GM18526 (cell line): ENCODE results near the gene GIT1.

Source experiments
- POLR2A ChIP-seq: IDR thresholded peaks from 3 replicates; pipeline ENCODE4 v1.6.1; 2011; ENCODE audit not compliant: insufficient read length; ENCODE audit errors: extremely low read depth

The GIT1 gene

DNA sequence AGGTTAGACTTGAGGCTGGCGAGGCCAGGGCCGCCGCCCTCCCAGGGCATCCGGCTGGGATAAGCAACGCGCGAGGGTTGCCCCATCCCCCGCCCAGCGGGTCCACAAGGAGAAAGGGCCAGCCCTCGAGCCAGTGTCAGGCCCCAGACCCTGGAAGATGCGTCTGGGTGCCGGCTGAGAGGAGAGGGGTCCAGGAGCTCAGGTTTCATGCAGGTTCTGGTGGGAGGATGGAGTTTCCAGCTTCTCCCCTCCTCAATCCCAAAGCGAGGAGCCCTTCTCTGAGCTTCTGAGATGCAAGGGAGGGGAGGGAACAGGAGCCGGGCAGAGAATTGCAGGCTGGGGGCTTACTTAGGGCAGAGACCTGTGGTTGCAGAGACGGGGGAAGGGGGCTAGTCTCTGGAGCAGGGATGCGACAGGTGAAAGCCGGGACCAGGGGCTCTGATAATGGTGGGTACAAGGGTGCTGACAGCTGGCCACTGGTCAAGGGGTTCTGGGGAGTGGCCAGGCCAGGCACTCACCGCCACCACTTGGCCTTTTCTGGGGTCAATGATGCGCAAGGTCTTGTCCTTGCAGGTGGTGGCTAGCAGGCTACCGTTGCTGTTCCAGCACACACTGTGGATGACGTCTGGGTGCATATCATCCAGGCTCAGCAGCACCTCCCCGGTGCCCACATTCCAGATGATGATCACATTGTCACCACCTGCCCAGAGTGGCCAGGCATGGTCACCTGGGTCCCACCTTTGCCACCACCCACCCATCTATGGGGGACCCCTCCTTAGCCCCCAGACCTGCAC is 29.0 kb upstream of the GIT1 start:
- TF ChIP-seq POLR2A, result no peak

DNA sequence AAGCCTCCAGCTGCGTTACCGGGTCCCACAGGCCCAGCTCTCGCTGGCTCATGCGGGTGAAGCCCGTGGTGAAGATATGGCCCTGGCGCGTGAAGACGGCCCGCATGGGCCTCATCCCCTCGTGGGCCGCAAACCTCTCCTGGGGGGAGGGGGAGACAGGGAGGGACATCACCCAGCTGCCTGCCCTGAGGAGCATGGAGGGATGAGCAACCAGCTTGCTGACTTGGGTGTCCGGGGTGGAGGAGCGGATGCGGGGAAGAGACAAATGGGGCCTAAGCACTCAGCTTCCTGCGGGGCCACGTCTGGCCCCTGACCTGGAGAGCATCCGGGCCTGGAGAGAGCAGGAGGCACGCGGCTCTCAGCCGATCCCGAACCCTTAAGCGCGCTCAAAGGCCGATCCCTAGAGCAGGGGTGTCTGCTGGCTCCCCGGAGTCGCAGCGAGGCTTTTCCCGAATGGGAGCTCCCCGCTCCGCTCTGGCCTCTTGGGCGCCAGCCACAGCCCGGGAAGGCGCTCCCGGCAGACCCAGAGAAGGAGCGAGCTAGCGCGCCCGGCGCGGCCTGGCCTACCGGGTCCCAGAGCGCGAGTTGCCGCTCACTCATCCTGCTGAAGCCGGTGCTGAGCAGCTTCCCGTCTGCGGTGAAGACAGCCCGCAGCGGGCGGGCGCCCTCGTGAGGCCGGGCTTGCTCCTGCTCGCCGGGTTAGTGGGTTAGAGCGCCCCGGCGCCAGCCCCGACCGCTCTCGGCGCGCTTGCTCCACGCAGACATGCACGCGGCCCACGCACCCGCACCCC is 28.2 kb upstream of the GIT1 start:
- TF ChIP-seq POLR2A, result no peak

- no peak for TF ChIP-seq POLR2A
Observed at GRCh38 chr17:29617125-29617480, 27.7 kb upstream of the GIT1 start.

DNA sequence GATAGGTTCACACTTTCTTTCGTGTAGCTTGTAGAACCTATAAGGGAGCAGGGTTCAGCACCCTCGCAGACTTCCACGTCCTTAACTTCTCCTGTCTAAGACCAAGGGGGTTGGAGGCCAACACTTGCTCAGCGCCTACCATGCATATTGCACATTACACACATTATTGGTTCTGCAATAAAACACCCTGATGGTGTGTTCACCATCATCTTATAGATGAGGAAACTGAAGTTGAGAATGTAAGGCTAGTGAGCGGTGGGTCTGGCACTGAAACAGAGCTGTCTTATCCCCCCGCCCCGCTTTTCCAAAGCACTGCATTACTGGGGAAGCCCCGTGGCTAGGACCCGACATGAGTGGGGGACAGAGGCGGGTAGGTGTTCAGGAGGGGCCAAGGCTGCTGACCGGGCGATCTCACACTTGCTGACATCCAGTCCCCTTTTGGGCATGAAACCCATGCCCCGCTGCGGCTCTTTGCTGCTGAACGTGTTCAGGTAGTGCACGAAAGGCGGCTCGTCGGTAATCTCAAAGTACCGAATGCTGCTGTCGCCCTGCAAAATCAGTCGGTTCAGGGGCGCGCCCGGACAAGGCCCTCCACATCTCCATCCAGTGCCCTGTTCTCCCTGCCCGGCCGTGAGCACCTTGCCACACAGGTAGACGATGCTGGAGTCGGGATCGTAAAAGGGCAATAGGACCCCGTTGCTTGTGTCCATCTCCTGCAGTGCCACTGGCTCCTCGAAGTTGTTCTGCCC is 27.0 kb upstream of the GIT1 start:
- no peak for TF ChIP-seq POLR2A

- no peak for TF ChIP-seq POLR2A
Observed at GRCh38 chr17:29615492-29616299, 26.2 kb upstream of the GIT1 start.

GRCh38 chr17:29615048-29615385 is 25.6 kb upstream of the GIT1 start:
- TF ChIP-seq POLR2A, result no peak

GRCh38 chr17:29614349-29615047 is 25.1 kb upstream of the GIT1 start:
- no peak for TF ChIP-seq POLR2A

DNA sequence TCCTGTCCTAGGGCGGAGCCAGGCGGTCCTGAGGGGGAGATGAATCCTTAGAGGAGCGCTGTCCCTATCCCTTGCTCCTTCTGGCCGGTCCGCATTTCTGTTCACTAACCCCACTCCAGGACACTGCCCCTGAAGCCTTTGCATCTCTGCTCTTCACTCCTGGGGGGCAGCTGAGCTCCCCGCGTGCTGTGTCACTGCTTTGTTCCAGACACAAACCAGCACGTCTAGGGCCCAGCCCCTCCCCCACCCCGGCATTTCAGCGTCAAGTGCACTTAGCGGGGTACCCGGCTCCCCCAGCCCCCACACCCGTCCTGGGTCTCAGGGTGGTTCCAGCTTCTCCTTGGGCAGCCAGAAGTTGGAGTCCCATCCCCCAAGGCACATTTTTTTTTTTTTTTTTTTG is 24.4 kb upstream of the GIT1 start:
- no peak for TF ChIP-seq POLR2A

- TF ChIP-seq POLR2A, result no peak
Observed at GRCh38 chr17:29613352-29613837, 23.9 kb upstream of the GIT1 start.

DNA sequence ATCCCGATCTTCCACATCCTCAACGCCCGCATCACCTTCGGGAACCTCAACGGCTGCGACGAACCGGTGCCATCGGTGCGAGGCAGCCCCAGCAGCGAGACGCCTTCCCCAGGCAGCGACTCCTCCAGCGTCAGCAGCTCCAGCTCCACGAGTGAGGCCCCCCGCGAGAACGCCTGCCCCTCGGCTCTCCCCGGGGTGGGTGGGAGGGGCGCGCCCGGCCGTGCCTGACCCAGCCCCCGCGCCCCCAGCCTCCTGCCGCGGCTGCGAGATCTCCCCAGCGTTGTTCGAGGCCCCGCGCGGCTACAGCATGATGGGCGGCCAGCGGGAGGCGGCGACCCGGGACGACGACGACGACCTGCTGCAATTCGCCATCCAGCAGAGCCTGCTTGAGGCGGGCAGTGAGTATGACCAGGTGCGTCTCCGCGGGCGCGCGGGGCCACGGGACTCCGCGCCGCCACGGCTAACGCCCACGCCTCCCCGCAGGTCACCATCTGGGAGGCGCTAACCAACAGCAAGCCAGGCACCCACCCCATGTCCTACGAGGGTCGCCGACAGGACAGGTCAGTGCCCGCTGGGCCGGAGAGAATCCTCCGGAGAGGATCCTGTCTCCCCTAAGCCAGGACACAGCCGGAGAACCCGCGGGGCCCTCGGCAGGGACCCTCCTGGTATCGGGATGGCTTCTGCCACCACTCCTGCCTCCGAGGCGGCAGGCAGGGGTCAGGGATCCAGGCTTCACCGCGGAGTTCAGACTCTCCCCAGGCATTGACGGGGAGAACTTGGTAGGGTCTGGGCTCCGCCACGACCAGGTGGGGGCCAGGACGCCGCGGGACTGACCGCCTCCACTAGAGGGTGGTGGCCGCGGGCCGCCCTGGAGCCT is 23.2 kb upstream of the GIT1 start:
- TF ChIP-seq POLR2A, result no peak

- no peak for TF ChIP-seq POLR2A
Observed at GRCh38 chr17:29612094-29612403, 22.6 kb upstream of the GIT1 start.

DNA sequence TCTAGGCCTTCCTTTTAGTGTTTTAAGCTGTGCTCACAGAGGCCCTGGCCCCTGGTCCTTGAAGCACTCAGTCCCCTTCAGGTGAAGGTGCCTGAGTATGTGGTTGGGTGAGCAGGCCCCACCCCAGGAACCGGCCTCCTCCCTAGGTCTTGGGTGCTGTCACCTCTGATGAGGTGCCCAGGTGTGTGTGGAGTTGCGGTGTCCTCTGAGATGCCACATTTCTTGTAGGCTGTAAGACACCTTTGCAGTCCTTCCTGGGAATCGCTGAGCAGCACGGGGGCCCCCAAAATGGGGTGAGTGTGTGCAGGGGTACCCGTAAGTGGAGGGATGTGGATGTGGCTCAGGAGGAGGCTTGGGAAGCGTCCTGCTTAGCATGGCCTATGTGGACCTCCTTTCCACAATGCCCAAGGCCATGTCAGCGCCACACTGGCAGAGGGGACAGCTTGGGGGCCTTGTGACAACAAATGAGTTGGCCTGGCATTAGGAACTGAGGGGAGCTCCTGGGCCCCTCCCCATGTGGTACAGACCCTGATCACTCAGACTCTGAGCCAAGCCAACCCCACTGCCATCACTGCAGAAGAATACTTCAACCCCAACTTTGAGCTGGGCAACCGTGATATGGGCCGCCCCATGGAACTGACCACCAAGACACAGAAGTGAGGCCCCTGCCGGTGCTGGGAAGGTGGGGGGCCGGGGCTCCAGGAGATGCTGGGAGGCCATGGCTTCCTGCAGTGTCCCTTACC is 22.1 kb upstream of the GIT1 start:
- no peak for TF ChIP-seq POLR2A

DNA sequence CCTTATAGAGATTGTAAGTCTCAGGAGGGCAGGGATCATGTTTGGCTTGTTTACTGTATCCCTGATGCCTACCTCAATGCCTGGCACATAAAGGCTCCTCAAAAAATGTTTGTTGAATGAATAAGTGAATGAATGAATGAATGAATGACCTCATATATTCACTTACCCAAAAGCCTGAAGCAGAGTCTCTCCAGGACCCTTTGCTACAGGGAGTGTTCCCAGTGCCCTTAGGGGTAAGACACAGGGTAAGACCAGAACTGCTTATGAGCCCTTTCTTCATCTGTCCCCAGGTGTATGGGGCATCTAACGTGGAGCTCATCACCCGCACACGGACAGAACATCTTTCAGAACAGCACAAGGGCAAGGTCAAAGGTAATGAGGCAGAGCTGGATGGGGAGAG is 20.9 kb upstream of the GIT1 start:
- TF ChIP-seq POLR2A, result no peak
